HFFc6 (cell line): Measurements from ENCODE around the gene CHURC1. TPM values are rescaled to one million over a fixed set of nuclear protein-coding genes. Genes with fewer than 3 reads are reported as not detected.

Experiments used
- DNase-seq: peaks from one replicate; pipeline ENCODE4 v3.0.0-alpha.2; 2018
- H3K27ac Mint-ChIP-seq: 2 replicates; pipeline ENCODE4 v1.8.0; 2020; ENCODE audit warnings: mild to moderate bottlenecking, mixed read lengths
- H3K27me3 Mint-ChIP-seq: 2 replicates; pipeline ENCODE4 v1.8.0; 2021; ENCODE audit warnings: mild to moderate bottlenecking, moderate library complexity, mixed read lengths; ENCODE audit not compliant: insufficient read depth
- H3K36me3 Mint-ChIP-seq: 2 replicates; pipeline ENCODE4 v1.8.0; 2021; ENCODE audit warnings: low read depth, mixed read lengths
- H3K4me1 Mint-ChIP-seq: 2 replicates; pipeline ENCODE4 v1.8.0; 2020; ENCODE audit warnings: low read depth, mixed read lengths
- H3K4me3 Mint-ChIP-seq: 2 replicates; pipeline ENCODE4 v1.8.0; 2020; ENCODE audit warnings: mild to moderate bottlenecking, moderate library complexity, mixed read lengths
- H3K9me3 Mint-ChIP-seq: 2 replicates; pipeline ENCODE4 v1.8.0; 2020; ENCODE audit warnings: mild to moderate bottlenecking, mixed read lengths
- CTCF ChIP-seq: fragments of 200-600 bp; sonication (generic); IDR thresholded peaks from 2 replicates; pipeline ENCODE4 v1.5.0; 2021; ENCODE audit warnings: antibody characterized with exemption, mild to moderate bottlenecking
- total RNA-seq, 6 experiments: library from RNA; stranded (reverse); fragmentation: NEBNext Ultra II Directional; extraction: Animal tissue kit (Norgen Biotek cat#: 25700); gene quantifications; 2 replicates in 1 of 6; 3 replicates in 5 of 6; pipeline ENCODE4 v1.2.3, GENCODE V29; 2021

CHURC1 gene
- total RNA-seq, 6 experiments from 2014 or later = 51.9 to 63.3 (median 59.2) TPM

DNA sequence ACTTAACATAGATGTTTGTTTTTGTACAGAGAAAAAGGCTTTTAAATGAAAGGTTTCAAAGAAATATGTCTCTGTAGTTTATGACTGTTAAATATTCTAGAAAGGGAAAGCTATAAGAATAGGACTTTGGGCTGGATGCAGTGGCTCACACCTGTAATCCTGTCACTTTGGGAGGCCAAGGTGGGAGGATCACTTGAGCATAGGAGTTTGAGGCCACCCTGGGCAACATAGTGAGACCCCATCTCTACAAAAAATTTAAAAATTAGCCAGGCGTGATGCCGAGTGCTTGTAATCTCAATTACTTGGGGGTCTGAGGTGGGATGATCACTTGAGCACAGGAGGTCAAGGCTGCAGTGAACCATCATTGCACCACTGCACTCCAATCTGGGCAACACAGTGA is 16.9 kb downstream of the CHURC1 start:
- no peaks in the 10 kb centered on the region for H3K9me3 Mint-ChIP-seq
- H3K27me3 Mint-ChIP-seq = no peaks in the 10 kb centered on the region
- DNase-seq = no peak
- no peaks in the 10 kb centered on the region; the same call in 1 of the 2 replicates for H3K4me1 Mint-ChIP-seq
- H3K4me3 Mint-ChIP-seq = no peak overlapping the region
- no peak overlapping the region for H3K27ac Mint-ChIP-seq
- H3K36me3 Mint-ChIP-seq = peaks cover 5% of the 10 kb centered on the region; the same call in 1 of the 2 replicates
- no peak for TF ChIP-seq CTCF

DNA sequence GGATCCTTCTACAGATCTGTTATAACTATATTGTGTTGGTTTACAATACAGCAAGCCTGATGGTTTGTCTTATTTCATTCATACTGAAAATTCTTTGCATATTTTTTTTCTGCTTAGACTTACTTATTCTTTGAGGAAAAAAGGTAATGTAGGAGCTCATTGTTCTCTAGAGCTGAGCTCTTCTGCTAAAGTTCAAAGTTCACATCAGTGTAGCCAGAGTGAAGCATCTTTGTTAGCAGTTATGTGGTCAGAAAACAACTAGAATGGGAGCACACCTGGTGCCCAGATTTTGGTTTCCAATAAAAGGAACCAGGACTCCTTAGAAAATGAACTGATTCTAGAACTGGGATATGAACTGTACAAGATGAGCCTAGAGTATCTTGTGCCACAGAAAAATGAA is 18.0 kb downstream of the CHURC1 start:
- Mint-ChIP-seq H3K9me3 (no peaks in the 10 kb centered on the region), H3K4me1 (peaks cover 7% of the 10 kb centered on the region; the same call in 1 of the 2 replicates), H3K27ac (no peak overlapping the region), H3K27me3 (no peaks in the 10 kb centered on the region), H3K4me3 (no peak overlapping the region), H3K36me3 (no peaks in the 10 kb centered on the region)
- TF ChIP-seq CTCF = no peak
- no peak for DNase-seq

DNA sequence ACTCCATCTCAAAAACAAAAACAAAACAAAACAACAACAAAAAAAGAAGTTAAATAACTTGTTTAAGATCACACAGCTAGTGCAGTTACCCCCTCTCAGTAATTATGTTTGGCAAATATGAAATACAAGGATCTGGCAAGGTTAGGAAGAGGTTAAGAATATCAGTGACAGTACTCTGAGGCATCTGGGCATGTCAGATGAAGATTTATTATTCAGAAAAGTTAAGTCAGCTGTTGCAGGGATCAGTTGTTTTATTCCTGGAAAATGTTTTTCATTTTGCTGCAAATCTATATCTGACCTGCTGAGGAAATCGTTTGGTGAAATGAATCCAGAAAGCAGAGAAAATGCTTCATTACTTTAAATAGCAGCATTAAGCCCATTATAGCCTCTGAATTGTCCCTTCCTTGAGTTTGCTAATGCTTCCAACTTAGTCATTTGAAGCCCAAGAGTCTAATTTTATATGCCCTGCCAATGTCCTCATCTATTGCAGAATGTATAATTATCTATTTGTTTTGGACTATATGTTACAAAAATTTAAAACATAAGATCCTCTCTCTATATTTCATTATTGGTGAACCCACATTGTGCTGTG is 20.2 kb downstream of the CHURC1 start:
- Mint-ChIP-seq H3K4me3 (no peak overlapping the region), H3K36me3 (no peaks in the 10 kb centered on the region), H3K4me1 (peaks cover 7% of the 10 kb centered on the region; the same call in 1 of the 2 replicates), H3K27ac (no peak overlapping the region), H3K9me3 (no peaks in the 10 kb centered on the region), H3K27me3 (no peaks in the 10 kb centered on the region)
- TF ChIP-seq CTCF = no peak
- no peak for DNase-seq

GRCh38 chr14:64935508-64935907 is 21.3 kb downstream of the CHURC1 start:
- no peaks in the 10 kb centered on the region for H3K9me3 Mint-ChIP-seq
- H3K4me3 Mint-ChIP-seq = no peak overlapping the region
- TF ChIP-seq CTCF = no peak
- no peaks in the 10 kb centered on the region for H3K27me3 Mint-ChIP-seq
- H3K36me3 Mint-ChIP-seq = no peaks in the 10 kb centered on the region
- H3K4me1 Mint-ChIP-seq = peaks cover 7% of the 10 kb centered on the region; the same call in 1 of the 2 replicates
- DNase-seq = no peak
- H3K27ac Mint-ChIP-seq = no peak overlapping the region

DNA sequence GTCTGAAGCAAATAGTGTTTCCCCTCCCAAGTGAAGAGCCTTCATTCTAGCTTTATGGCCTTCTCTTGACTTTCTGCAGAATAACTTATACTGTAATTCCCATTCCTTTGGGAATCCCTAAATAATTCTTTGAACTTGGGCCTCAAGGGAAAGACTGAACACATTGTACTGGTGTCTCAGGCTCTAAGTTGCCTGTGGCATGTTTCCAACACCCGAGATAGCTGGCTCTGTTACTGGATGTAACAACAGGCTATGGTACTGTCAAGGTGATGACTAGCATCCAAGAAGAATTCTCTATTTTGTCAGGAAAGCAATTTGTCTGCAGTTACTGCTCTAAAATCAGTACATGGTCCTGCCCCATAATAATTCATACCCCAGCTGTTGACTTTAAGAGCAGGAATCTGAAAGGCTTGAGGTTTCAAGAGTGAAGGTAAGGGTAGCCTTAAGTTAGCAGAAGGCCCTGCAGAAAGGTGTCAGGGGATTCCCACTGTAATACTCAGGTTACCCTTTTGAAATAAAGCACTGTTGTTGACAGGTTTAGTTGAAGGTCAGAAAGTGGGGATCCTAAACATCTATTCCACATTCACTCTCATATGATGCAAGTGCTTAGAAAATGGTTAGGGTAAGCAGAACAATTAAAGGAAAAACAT is 23.0 kb downstream of the CHURC1 start:
- Mint-ChIP-seq H3K27ac (no peak overlapping the region), H3K36me3 (no peaks in the 10 kb centered on the region), H3K4me1 (peaks cover 7% of the 10 kb centered on the region; the same call in 1 of the 2 replicates), H3K9me3 (no peaks in the 10 kb centered on the region), H3K27me3 (no peaks in the 10 kb centered on the region), H3K4me3 (no peak overlapping the region)
- DNase-seq = no peak
- no peak for TF ChIP-seq CTCF
